Mucosa of descending colon (tissue), 3 donors: ENCODE data around the gene PCDH9. TPM values are rescaled to one million over a fixed set of nuclear protein-coding genes. Genes with fewer than 3 reads are reported as not detected.

Experiments used
- ATAC-seq: fragments of 200-7000 bp; cut with Tn5 transposase; one replicate; pipeline ENCODE4 v1.9.1; 2020; ENCODE audit warnings: mild to moderate bottlenecking, moderate library complexity
- DNase-seq, 3 donors: peaks; one replicate each; pipeline ENCODE4 v3.0.0-alpha.2; 2020
- H3K36me3 ChIP-seq: fragments of 200-600 bp; one replicate; pipeline ENCODE4 v1.8.0; 2021; ENCODE audit warnings: low read depth, mild to moderate bottlenecking
- H3K4me1 ChIP-seq: fragments of 200-600 bp; one replicate; pipeline ENCODE4 v1.8.0; 2021; ENCODE audit warnings: low read depth, mild to moderate bottlenecking
- H3K4me3 ChIP-seq: fragments of 200-600 bp; one replicate; pipeline ENCODE4 v1.8.0; 2021; ENCODE audit warnings: mild to moderate bottlenecking
- H3K9me3 ChIP-seq: fragments of 200-600 bp; one replicate; pipeline ENCODE4 v1.8.0; 2021; ENCODE audit warnings: mild to moderate bottlenecking
- intact Hi-C, 2 donors: fragments of 100-400 bp; cut with DNase I in 1 of 2; cut with micrococcal nuclease in 1 of 2; formaldehyde crosslinking; loops; one replicate each; pipeline versions ENCODE4 v1.11.0 to v1.11.1; 2022; cut with DNase I, micrococcal nuclease
- total RNA-seq, 3 donors: library from RNA; stranded (reverse); fragmentation: NEBNext Ultra II Directional in 2 of 3; extraction: Animal tissue kit (Norgen Biotek cat#: 25700) in 2 of 3; gene quantifications; one replicate each; pipeline versions ENCODE4 v1.2.1 to v1.2.4, GENCODE V29; 2021 to 2023
- TF ChIP-seq, protein P1 (sequence below): fragments of 200-600 bp; IDR thresholded peaks from one replicate; pipeline ENCODE4 v1.8.0; 2022; ENCODE audit warnings: antibody characterized with exemption, mild to moderate bottlenecking
- donor health status: DM: no; HTN: no; CAD: no; lungs with moderate emphysema.
- donor health status: DM: no; HTN: no; CAD: no.
- donor health status: DM: no; HTN: yes; CAD: no.

Gene PCDH9
- total RNA-seq, 3 donors from 2014 or later, result 0.58 to 5.0 (median 0.80) TPM

- Histone ChIP-seq H3K9me3 (no peaks in the 10 kb centered on the region), H3K4me3 (no peak overlapping the region), H3K36me3 (no peaks in the 10 kb centered on the region), H3K4me1 (no peaks in the 10 kb centered on the region)
- TF ChIP-seq, protein P1, sequence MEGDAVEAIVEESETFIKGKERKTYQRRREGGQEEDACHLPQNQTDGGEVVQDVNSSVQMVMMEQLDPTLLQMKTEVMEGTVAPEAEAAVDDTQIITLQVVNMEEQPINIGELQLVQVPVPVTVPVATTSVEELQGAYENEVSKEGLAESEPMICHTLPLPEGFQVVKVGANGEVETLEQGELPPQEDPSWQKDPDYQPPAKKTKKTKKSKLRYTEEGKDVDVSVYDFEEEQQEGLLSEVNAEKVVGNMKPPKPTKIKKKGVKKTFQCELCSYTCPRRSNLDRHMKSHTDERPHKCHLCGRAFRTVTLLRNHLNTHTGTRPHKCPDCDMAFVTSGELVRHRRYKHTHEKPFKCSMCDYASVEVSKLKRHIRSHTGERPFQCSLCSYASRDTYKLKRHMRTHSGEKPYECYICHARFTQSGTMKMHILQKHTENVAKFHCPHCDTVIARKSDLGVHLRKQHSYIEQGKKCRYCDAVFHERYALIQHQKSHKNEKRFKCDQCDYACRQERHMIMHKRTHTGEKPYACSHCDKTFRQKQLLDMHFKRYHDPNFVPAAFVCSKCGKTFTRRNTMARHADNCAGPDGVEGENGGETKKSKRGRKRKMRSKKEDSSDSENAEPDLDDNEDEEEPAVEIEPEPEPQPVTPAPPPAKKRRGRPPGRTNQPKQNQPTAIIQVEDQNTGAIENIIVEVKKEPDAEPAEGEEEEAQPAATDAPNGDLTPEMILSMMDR, result no peak
- DNase-seq (no peak), ATAC-seq (no peak)
- intact Hi-C loops, result no loop called here
These were observed 90.6 kb downstream of the PCDH9 start for GRCh38 chr13:67139551-67139950.

DNA sequence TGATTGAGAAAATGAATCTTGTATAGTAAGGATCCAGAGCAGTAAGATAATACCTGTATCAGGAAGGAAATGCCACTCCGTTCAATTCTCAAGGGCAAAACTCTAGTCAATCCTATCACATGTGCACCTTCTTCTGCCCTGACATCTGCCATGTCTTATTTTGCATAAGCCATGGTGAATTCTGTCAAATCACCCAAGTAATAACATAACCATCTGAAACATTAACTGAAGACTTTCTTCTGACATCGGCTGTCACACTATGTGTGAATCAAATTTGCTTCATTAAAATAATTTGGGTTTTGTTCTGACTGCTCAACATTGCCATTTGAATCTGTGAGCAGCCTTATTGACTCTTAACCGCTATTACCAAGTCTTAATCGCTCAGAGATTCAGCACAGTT lies 91.2 kb downstream of the PCDH9 start:
- no peak for DNase-seq
- intact Hi-C loops, result no loop called here
- TF ChIP-seq, protein P1, result no peak

GRCh38 chr13:67137044-67137735 lies 92.9 kb downstream of the PCDH9 start:
- TF ChIP-seq, protein P1, result no peak
- DNase-seq (no peak), ATAC-seq (no peak)
- intact Hi-C loops, result no loop called here
- H3K4me1 ChIP-seq, result no peaks in the 10 kb centered on the region
- no peaks in the 10 kb centered on the region for H3K36me3 ChIP-seq
- no peaks in the 10 kb centered on the region for H3K9me3 ChIP-seq
- H3K4me3 ChIP-seq, result no peak overlapping the region

More for the DNA sequence above, 91.2 kb downstream of the PCDH9 start:
- Histone ChIP-seq H3K36me3 (no peaks in the 10 kb centered on the region), H3K4me3 (no peak overlapping the region), H3K4me1 (no peaks in the 10 kb centered on the region), H3K9me3 (no peaks in the 10 kb centered on the region)
- no peak for ATAC-seq

GRCh38 chr13:67136157-67136556 lies 94.0 kb downstream of the PCDH9 start:
- DNase-seq, result no peak

DNA sequence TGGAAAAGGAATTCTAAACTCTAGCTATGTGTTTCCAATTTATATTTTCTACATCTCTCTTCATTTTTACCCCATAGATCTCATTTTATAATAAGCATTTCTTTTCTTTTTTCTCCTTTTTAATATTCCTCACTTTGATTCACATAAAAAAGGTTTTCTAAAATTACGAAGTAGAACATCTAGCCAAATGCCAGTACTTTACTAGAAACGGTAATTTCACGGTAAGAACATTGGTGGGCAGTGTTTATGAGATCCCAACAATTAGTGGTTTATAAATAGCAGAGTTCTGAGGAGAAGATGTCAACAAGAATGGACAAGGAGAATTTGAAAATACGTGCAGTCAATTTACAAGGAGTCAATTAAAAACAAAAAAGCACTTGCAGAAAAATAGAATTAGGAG lies 94.8 kb downstream of the PCDH9 start:
- intact Hi-C loops, result no loop called here
- TF ChIP-seq, protein P1, result no peak
- Histone ChIP-seq H3K36me3 (no peaks in the 10 kb centered on the region), H3K9me3 (no peaks in the 10 kb centered on the region), H3K4me3 (no peak overlapping the region), H3K4me1 (no peaks in the 10 kb centered on the region)
- ATAC-seq (no peak), DNase-seq (no peak)

More at GRCh38 chr13:67136157-67136556, 94.0 kb downstream of the PCDH9 start:
- no peak for ATAC-seq
- H3K9me3 ChIP-seq, result no peaks in the 10 kb centered on the region
- no peaks in the 10 kb centered on the region for H3K36me3 ChIP-seq
- H3K4me3 ChIP-seq, result no peak overlapping the region
- TF ChIP-seq, protein P1, result no peak
- intact Hi-C loops, result no loop called here
- H3K4me1 ChIP-seq, result no peaks in the 10 kb centered on the region
